ENCODE data around the gene NKD2. TPM values are rescaled to one million over a fixed set of nuclear protein-coding genes. Genes with fewer than 3 reads are reported as not detected.

Gene NKD2
- total and polyA plus RNA-seq, 2 of the 4 experiments (the other 2 are of a cell fraction) = not detected

DNA sequence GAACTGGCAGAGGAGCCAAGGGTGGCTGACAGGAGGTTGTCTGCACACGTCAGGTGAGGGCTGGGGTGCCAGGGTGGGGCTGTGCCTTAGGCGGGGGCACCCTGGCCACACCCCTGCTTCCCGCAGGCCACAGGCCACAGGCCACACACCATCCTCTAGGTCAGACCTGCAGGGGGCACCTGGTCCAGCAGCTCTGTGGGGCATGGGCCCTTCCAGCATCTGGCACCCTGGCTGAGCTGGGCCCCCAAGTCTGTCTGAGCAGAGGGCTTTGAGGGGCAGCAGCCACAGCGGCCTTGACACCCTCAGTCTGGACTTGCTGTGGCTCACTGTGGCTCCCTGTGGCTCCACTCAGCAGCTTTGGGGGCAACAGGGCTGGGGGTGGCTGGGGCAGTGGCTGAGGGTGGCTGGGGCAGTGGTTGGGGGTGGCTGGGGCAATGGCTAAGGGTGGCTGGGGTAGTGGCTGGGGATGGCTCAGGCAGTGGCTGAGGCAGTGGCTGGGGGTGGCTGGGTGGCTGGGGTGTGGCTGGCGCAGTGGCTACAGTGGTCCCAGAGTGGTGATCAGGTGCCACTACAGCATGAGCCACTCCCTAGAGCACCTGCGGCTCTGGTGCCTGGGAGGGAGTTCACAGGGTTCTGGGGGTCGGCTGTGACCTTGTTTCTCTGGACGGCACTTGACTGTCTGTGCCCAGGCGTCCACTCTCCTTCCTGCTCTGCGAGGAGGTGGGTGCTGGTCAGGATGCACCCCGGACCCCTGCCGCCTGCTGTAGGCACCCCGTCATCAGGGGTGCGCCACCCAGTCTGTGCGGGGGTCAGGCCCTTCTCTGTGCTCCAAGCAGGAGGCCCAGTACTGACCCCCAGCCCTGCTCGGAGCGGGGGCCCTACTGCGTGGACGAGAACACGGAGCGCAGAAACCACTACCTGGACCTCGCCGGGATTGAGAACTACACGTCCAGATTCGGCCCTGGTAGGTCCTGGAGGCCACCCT, 27.1 kb downstream of the NKD2 start:
- Histone ChIP-seq H3K56ac (ENCODE audit: extremely low read depth, insufficient read depth, low read length) (no peak overlapping the region), H3K4me3 (ENCODE audit: insufficient read depth, low read depth, low read length) (no peak overlapping the region), H3K4me1 (ENCODE audit: control insufficient read depth, insufficient read depth, low read length) (no peaks in the 10 kb centered on the region), H3K27ac (ENCODE audit: insufficient read depth, low read length) (no peak overlapping the region), H3K27me3 (ENCODE audit: control insufficient read depth, insufficient read depth, low read length) (peaks cover 7% of the 10 kb centered on the region; the same call in 1 of the 2 replicates), H3K9me3 (ENCODE audit: control insufficient read depth, insufficient read depth, low read length) (peaks cover 5% of the 10 kb centered on the region; the same call in 1 of the 2 replicates), H3K4ac (ENCODE audit: low read depth, low read length) (no peak overlapping the region), H2BK120ac (ENCODE audit: low read depth, low read length) (no peak overlapping the region), H3K9me1 (ENCODE audit: insufficient read depth, low read length) (no peaks in the 10 kb centered on the region), H4K5ac (ENCODE audit: low read depth, low read length) (no peak overlapping the region), H3K14ac (replicated peaks; ENCODE audit: low read depth, low read length) (no peak overlapping the region), H2AFZ (replicated peaks; ENCODE audit: low read length, poor library complexity) (no peak overlapping the region), H3K79me1 (ENCODE audit: low read depth in 1 of 2, low read length in 2 of 2) (no peaks in the 10 kb centered on the region), H3K36me3 (ENCODE audit: control insufficient read depth, insufficient read depth, low read length) (no peaks in the 10 kb centered on the region), H4K20me1 (ENCODE audit: insufficient read depth, low read length) (no peaks in the 10 kb centered on the region), H2AK9ac (replicated peaks; ENCODE audit: low read depth, low read length, poor library complexity) (no peak overlapping the region), H3K23ac (ENCODE audit: low read depth, low read length) (no peak overlapping the region), H3K4me2 (ENCODE audit: low read depth, low read length) (no peak overlapping the region), H4K91ac (ENCODE audit: insufficient read depth, low read depth, low read length) (no peak overlapping the region), H3K18ac (ENCODE audit: low read depth, low read length) (no peak overlapping the region), H4K8ac (ENCODE audit: low read depth in 2 of 2, low read length in 2 of 2) (no peak overlapping the region), H2BK5ac (ENCODE audit: low read depth, low read length, poor library complexity, severe bottlenecking) (no peak overlapping the region), H2AK5ac (ENCODE audit: low read depth, low read length) (no peak overlapping the region), H2BK15ac (ENCODE audit: low read depth, low read length) (no peak overlapping the region), H2BK20ac (ENCODE audit: low read depth, low read length) (no peak overlapping the region), H3K9ac (ENCODE audit: low read depth, low read length) (no peak overlapping the region)
- no TSS peak for BruUV-seq (replicated peaks)
- in situ Hi-C loops (cut with MboI; ENCODE audit: low sequenced_read_pairs) (no loop called here), intact Hi-C loops (cut with micrococcal nuclease) (no loop called here), dilution Hi-C loops (cut with HindIII; ENCODE audit: low sequenced_read_pairs, unreplicated experiment) (no loop called here)
- 96% methylated on average over 9 of the region's 25 CpGs; no CpG with 5 or more reads in 1 of the 2 experiments for WGBS, 2 experiments (ENCODE audit: extremely low coverage in 2 of 2, insufficient read length in 1 of 2)
- DNase-seq = no peak
- ChIA-PET CTCF (interaction anchor here (0.7 kb wide), 1 partner anchor 488 kb away, joined by 3 read pairs; the partner anchor contains the start of gene LPCAT1), POLR2A (ENCODE audit: unreplicated experiment) (no interaction called here)
- TF ChIP-seq FOS (IDR thresholded peaks at IDR 0.05; ENCODE audit: low read depth, low read length) = no peak
- no peak for TF ChIP-seq RAD21 (IDR thresholded peaks at IDR 0.05; ENCODE audit: low read length)
- TF ChIP-seq MAFK (IDR thresholded peaks at IDR 0.05; ENCODE audit: low read depth, low read length) = no peak
- no peak for TF ChIP-seq BHLHE40 (IDR thresholded peaks at IDR 0.05; ENCODE audit: low read depth, low read length)
- TF ChIP-seq RFX5 (IDR thresholded peaks at IDR 0.05; ENCODE audit: low read depth, low read length) = no peak
- TF ChIP-seq, protein P1, sequence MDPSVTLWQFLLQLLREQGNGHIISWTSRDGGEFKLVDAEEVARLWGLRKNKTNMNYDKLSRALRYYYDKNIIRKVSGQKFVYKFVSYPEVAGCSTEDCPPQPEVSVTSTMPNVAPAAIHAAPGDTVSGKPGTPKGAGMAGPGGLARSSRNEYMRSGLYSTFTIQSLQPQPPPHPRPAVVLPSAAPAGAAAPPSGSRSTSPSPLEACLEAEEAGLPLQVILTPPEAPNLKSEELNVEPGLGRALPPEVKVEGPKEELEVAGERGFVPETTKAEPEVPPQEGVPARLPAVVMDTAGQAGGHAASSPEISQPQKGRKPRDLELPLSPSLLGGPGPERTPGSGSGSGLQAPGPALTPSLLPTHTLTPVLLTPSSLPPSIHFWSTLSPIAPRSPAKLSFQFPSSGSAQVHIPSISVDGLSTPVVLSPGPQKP (IDR thresholded peaks at IDR 0.05; ENCODE audit: borderline replicate concordance, low read depth, low read length) = no peak
- no peak for TF ChIP-seq RCOR1 (IDR thresholded peaks at IDR 0.05; ENCODE audit: insufficient replicate concordance, low read length)
- no peak for TF ChIP-seq NFE2L2 (IDR thresholded peaks at IDR 0.05; ENCODE audit: low read depth, low read length)
- TF ChIP-seq, protein P2, sequence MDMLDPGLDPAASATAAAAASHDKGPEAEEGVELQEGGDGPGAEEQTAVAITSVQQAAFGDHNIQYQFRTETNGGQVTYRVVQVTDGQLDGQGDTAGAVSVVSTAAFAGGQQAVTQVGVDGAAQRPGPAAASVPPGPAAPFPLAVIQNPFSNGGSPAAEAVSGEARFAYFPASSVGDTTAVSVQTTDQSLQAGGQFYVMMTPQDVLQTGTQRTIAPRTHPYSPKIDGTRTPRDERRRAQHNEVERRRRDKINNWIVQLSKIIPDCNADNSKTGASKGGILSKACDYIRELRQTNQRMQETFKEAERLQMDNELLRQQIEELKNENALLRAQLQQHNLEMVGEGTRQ (IDR thresholded peaks at IDR 0.05; ENCODE audit: low read depth, low read length) = no peak
- TF ChIP-seq POLR2A (IDR thresholded peaks at IDR 0.05; ENCODE audit: low read depth, low read length) = no peak
- no peak for TF ChIP-seq MAZ (IDR thresholded peaks at IDR 0.05; ENCODE audit: borderline replicate concordance, low read depth, low read length)
- TF ChIP-seq CEBPB (IDR thresholded peaks at IDR 0.05; ENCODE audit: low read depth, low read length) = no peak
- TF ChIP-seq CHD1 (IDR thresholded peaks at IDR 0.05; ENCODE audit: low read depth, low read length) = no peak
- TF ChIP-seq, protein P3, sequence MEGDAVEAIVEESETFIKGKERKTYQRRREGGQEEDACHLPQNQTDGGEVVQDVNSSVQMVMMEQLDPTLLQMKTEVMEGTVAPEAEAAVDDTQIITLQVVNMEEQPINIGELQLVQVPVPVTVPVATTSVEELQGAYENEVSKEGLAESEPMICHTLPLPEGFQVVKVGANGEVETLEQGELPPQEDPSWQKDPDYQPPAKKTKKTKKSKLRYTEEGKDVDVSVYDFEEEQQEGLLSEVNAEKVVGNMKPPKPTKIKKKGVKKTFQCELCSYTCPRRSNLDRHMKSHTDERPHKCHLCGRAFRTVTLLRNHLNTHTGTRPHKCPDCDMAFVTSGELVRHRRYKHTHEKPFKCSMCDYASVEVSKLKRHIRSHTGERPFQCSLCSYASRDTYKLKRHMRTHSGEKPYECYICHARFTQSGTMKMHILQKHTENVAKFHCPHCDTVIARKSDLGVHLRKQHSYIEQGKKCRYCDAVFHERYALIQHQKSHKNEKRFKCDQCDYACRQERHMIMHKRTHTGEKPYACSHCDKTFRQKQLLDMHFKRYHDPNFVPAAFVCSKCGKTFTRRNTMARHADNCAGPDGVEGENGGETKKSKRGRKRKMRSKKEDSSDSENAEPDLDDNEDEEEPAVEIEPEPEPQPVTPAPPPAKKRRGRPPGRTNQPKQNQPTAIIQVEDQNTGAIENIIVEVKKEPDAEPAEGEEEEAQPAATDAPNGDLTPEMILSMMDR (conservative IDR thresholded peaks at IDR 0.05; ENCODE audit: low read depth, low read length) = no peak
- no peak for ATAC-seq (ENCODE audit: low read depth)

Data from IMR-90 (cell line).